Mesenchymal stem cell (in vitro differentiated cells and primary cell): ENCODE results near the gene TTC36.

Source experiments
- DNase-seq: peaks from one replicate; pipeline ENCODE4 v3.0.0-alpha.2; 2013
- H2AFZ ChIP-seq: one replicate; pipeline ENCODE4 v1.6.1; 2013; ENCODE audit warnings: low read depth, mild to moderate bottlenecking, control low read depth, inconsistent platforms, low read length, moderate library complexity
- H2AK5ac ChIP-seq: 2 replicates; pipeline ENCODE4 v1.6.1; 2013; ENCODE audit warnings: low read length, moderate library complexity, mild to moderate bottlenecking, inconsistent platforms; ENCODE audit not compliant: severe bottlenecking
- H2BK120ac ChIP-seq: one replicate; pipeline ENCODE4 v1.6.1; 2013; ENCODE audit warnings: low read depth, mild to moderate bottlenecking, inconsistent platforms, low read length, moderate library complexity
- H2BK12ac ChIP-seq, 2 experiments: one replicate each; pipeline ENCODE4 v1.6.1; 2013; ENCODE audit warnings: inconsistent platforms in 2 of 2, low read length in 2 of 2, mild to moderate bottlenecking in 2 of 2, moderate library complexity in 2 of 2, control low read depth in 1 of 2
- H2BK15ac ChIP-seq: one replicate; pipeline ENCODE4 v1.6.1; 2013; ENCODE audit warnings: mild to moderate bottlenecking, low read depth, inconsistent platforms; ENCODE audit not compliant: poor library complexity, severe bottlenecking
- H2BK5ac ChIP-seq: 2 replicates; pipeline ENCODE4 v1.6.1; 2013; ENCODE audit warnings: low read depth, mild to moderate bottlenecking, low read length, control low read depth, inconsistent platforms; ENCODE audit not compliant: poor library complexity, severe bottlenecking
- H3K14ac ChIP-seq, 2 experiments: one replicate each; pipeline ENCODE4 v1.6.1; 2013; ENCODE audit warnings: inconsistent platforms in 2 of 2, low read length in 2 of 2, control low read depth in 1 of 2, mild to moderate bottlenecking in 1 of 2, moderate library complexity in 1 of 2
- H3K18ac ChIP-seq, 2 experiments: one replicate each; pipeline ENCODE4 v1.6.1; 2013; ENCODE audit warnings: inconsistent platforms in 2 of 2, low read length in 2 of 2, control low read depth in 1 of 2, low read depth in 1 of 2, mild to moderate bottlenecking in 1 of 2
- H3K23ac ChIP-seq, 2 experiments: one replicate each; pipeline ENCODE4 v1.6.1; 2013; ENCODE audit warnings: inconsistent platforms in 2 of 2, low read length in 2 of 2, mild to moderate bottlenecking in 2 of 2, moderate library complexity in 2 of 2, control low read depth in 1 of 2
- H3K27ac ChIP-seq: 2 replicates; pipeline ENCODE4 v1.5.1; 2013; ENCODE audit warnings: mild to moderate bottlenecking, moderate library complexity, low read length, control low read depth, inconsistent platforms; ENCODE audit not compliant: poor library complexity, severe bottlenecking
- H3K27me3 ChIP-seq, 2 experiments: 2 replicates each; pipeline versions ENCODE4 v1.6.1 to v1.7.0; 2013; ENCODE audit warnings: low read length in 2 of 2, mild to moderate bottlenecking in 2 of 2, moderate library complexity in 2 of 2, control low read depth in 1 of 2, inconsistent platforms in 1 of 2; ENCODE audit not compliant: control insufficient read depth in 1 of 2, insufficient read depth in 1 of 2
- H3K36me3 ChIP-seq, 2 experiments: 2 replicates each; pipeline versions ENCODE4 v1.6.1 to v1.7.0; 2013; ENCODE audit warnings: low read length in 2 of 2, control low read depth in 1 of 2, inconsistent platforms in 1 of 2, low read depth in 1 of 2, mild to moderate bottlenecking in 1 of 2; ENCODE audit not compliant: insufficient read depth in 2 of 2, control insufficient read depth in 1 of 2
- H3K4ac ChIP-seq, 2 experiments: one replicate each; pipeline ENCODE4 v1.6.1; 2013; ENCODE audit warnings: inconsistent platforms in 2 of 2, low read length in 2 of 2, mild to moderate bottlenecking in 2 of 2, moderate library complexity in 2 of 2, control low read depth in 1 of 2, low read depth in 1 of 2
- H3K4me1 ChIP-seq: 2 replicates; pipeline ENCODE4 v1.6.1; 2013; ENCODE audit warnings: low read depth, low read length, control low read depth; ENCODE audit not compliant: control insufficient read depth, insufficient read depth
- H3K4me2 ChIP-seq: 2 replicates; pipeline ENCODE4 v1.6.1; 2013; ENCODE audit warnings: low read length, mild to moderate bottlenecking, inconsistent platforms; ENCODE audit not compliant: poor library complexity, severe bottlenecking
- H3K4me3 ChIP-seq, 2 experiments: 2 replicates each; pipeline versions ENCODE4 v1.5.1 to v1.7.0; 2013; ENCODE audit warnings: low read length in 2 of 2, mild to moderate bottlenecking in 2 of 2, control low read depth in 1 of 2, low read depth in 1 of 2; ENCODE audit not compliant: insufficient read depth in 1 of 2
- H3K79me1 ChIP-seq: replicated peaks from 2 replicates; pipeline ENCODE4 v1.6.1; 2013; ENCODE audit warnings: mild to moderate bottlenecking, control low read depth, low read length, inconsistent platforms; ENCODE audit not compliant: poor library complexity, severe bottlenecking
- H3K9ac ChIP-seq: 2 replicates; pipeline ENCODE4 v1.7.0; 2013; ENCODE audit warnings: mild to moderate bottlenecking, low read length, moderate library complexity
- H3K9me3 ChIP-seq: 2 replicates; pipeline ENCODE4 v1.7.0; 2013; ENCODE audit warnings: mild to moderate bottlenecking, low read length; ENCODE audit not compliant: control insufficient read depth
- H4K8ac ChIP-seq: one replicate; pipeline ENCODE4 v1.6.1; 2013; ENCODE audit warnings: inconsistent platforms, mild to moderate bottlenecking, low read length, moderate library complexity
- H4K91ac ChIP-seq: one replicate; pipeline ENCODE4 v1.6.1; 2013; ENCODE audit warnings: mild to moderate bottlenecking, low read length, inconsistent platforms
- WGBS: methylation state at CpG from one replicate; pipeline ENCODE4 v1.1.7; 2013; ENCODE audit warnings: mixed read lengths; 5-methylcytosine and 5-hydroxymethylcytosine counted together

The TTC36 gene

DNA sequence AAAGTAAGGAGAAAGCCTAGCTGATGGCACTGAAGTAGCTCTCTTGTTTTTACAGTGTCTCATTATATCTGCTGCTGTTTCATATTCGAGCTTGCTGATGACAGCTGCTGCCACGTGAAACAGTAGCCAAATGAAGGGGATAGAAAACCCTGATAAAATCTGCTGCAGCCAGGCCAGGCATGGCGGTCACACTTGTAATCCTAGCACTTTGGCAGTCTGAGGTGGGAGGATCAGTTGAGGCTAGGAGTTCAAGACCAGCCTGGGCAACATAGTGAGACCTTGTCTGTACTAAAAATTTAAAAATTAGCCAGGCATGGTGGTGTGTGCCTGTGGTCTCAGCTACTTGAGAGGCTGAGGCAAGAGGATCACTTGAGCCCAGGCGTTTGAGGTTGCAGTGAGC, 25.1 kb downstream of the TTC36 start:
- no peak overlapping the region for H3K9ac ChIP-seq
- no peak overlapping the region for H3K4ac ChIP-seq
- no peaks in the 10 kb centered on the region for H3K27me3 ChIP-seq
- H3K9me3 ChIP-seq, result no peaks in the 10 kb centered on the region
- H4K91ac ChIP-seq, result no peak overlapping the region
- no peak overlapping the region for H2AK5ac ChIP-seq
- no peak overlapping the region for H3K18ac ChIP-seq
- H3K14ac ChIP-seq, result no peak overlapping the region
- H3K4me1 ChIP-seq, result no peaks in the 10 kb centered on the region
- H4K8ac ChIP-seq, result no peak overlapping the region
- H2BK15ac ChIP-seq, result no peak overlapping the region
- DNase-seq, result no peak
- no peak overlapping the region for H3K23ac ChIP-seq
- H3K36me3 ChIP-seq, result peaks cover 34 to 64% of the 10 kb centered on the region in 2 experiments
- H2BK12ac ChIP-seq, result no peak overlapping the region
- no peak overlapping the region for H3K4me3 ChIP-seq
- no peak overlapping the region for H2BK120ac ChIP-seq
- no peak overlapping the region for H2AFZ ChIP-seq
- 98% methylated on average over 4 of the region's 4 CpGs for WGBS
- H3K27ac ChIP-seq, result no peak overlapping the region
- H3K4me2 ChIP-seq, result no peak overlapping the region
- no peak overlapping the region for H2BK5ac ChIP-seq
- H3K79me1 ChIP-seq, result no peaks in the 10 kb centered on the region

DNA sequence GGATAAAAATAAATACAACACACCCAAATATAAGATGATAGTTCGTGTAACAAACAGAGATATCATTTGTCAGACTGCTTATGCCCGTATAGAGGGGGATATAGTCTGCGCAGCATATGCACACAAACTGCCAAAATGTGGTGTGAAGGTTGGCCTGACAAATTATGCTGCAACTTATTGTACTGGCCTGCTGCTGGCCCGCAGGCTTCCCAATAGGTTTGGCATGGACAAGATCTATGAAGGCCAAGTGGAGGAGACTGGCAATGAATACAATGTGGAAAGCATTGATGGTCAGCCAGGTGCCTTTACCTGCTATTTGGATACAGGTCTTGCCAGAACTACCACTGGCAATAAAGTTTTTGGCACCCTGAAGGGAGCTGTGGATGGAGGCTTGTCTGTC, 33.5 kb downstream of the TTC36 start:
- H3K9me3 ChIP-seq, result no peaks in the 10 kb centered on the region
- H2BK15ac ChIP-seq, result no peak overlapping the region
- H3K4ac ChIP-seq, result no peak overlapping the region
- H2BK5ac ChIP-seq, result no peak overlapping the region
- H3K36me3 ChIP-seq, result peaks cover 14 to 50% of the 10 kb centered on the region in 2 experiments
- no peaks in the 10 kb centered on the region for H3K27me3 ChIP-seq
- no peak overlapping the region for H2AFZ ChIP-seq
- no peak overlapping the region for H3K23ac ChIP-seq
- no peak overlapping the region for H3K18ac ChIP-seq
- no peak overlapping the region for H2BK120ac ChIP-seq
- H4K91ac ChIP-seq, result no peak overlapping the region
- no peak overlapping the region for H4K8ac ChIP-seq
- no peak overlapping the region for H2AK5ac ChIP-seq
- no peak overlapping the region for H3K4me2 ChIP-seq
- H2BK12ac ChIP-seq, result no peak overlapping the region
- no peak overlapping the region for H3K14ac ChIP-seq
- peaks cover 10% of the 10 kb centered on the region for H3K79me1 ChIP-seq
- H3K4me1 ChIP-seq, result peaks cover 2% of the 10 kb centered on the region
- DNase-seq, result no peak
- no peak overlapping the region for H3K4me3 ChIP-seq
- WGBS, result 83% methylated on average over 4 of the region's 4 CpGs
- no peak overlapping the region for H3K27ac ChIP-seq
- no peak overlapping the region for H3K9ac ChIP-seq

DNA sequence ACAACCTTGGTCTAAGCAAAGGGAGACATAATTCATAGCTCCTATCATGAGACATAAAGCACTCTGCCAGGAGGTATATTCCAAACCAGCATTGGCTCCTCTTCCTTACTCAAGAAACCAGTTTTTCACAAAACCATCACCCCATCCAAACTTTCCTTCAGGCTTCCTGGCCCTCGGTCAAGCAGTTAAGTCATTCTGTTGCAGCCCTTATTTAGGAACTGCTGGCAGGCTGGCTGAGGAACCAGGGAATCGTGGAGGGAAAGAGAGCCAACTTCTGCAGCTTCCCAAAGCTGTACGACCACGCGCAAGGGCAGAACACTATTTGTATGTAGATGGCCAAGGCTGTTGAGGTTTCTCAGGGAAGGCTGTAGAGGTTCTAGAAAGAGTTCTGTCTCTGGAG, 37.8 kb downstream of the TTC36 start:
- Histone ChIP-seq H2BK120ac (no peak overlapping the region), H3K36me3 (peaks cover 2 to 22% of the 10 kb centered on the region in 2 experiments), H3K23ac (no peak overlapping the region), H2BK15ac (no peak overlapping the region), H3K4me1 (peaks cover 2% of the 10 kb centered on the region), H2BK12ac (no peak overlapping the region), H3K4me2 (no peak overlapping the region), H3K27ac (no peak overlapping the region), H4K8ac (no peak overlapping the region), H2AFZ (no peak overlapping the region), H3K14ac (no peak overlapping the region), H3K79me1 (peaks cover 10% of the 10 kb centered on the region), H4K91ac (no peak overlapping the region), H3K9me3 (no peaks in the 10 kb centered on the region), H2AK5ac (peak overlapping the region; percentile 35), H2BK5ac (no peak overlapping the region), H3K4me3 (peak overlapping the region in 1 of 2 experiments; percentile 81), H3K18ac (no peak overlapping the region), H3K4ac (no peak overlapping the region), H3K27me3 (no peaks in the 10 kb centered on the region), H3K9ac (peak overlapping the region; percentile 93)
- 66% methylated on average over 3 of the region's 5 CpGs for WGBS
- DNase-seq, result no peak

DNA sequence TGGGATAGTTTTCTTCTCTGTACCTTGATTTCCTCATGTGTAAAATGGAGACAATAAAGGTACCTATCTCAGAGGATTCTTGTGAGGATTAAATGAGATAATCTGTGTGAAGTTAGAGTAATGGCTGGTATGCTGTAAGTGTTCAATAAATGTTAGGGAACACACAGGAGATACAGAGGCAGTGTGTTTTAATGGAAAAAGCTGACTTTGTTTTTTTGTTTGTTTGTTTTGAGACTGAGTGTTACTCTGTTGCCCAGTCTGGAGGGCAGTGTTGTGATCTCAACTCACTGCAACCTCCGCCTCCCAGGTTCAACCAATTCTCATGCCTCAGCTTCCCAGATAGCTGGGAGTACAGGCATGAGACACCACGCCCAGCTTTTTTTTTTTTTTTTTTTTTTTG, 42.4 kb downstream of the TTC36 start:
- Histone ChIP-seq H2BK5ac (no peak overlapping the region), H3K27ac (no peak overlapping the region), H3K36me3 (peaks cover 0 to 6% of the 10 kb centered on the region in 2 experiments), H3K9ac (no peak overlapping the region), H2BK12ac (no peak overlapping the region), H4K8ac (no peak overlapping the region), H2BK120ac (no peak overlapping the region), H3K79me1 (peaks cover 4% of the 10 kb centered on the region), H3K18ac (no peak overlapping the region), H3K14ac (no peak overlapping the region), H4K91ac (no peak overlapping the region), H3K23ac (no peak overlapping the region), H2AFZ (no peak overlapping the region), H3K9me3 (no peaks in the 10 kb centered on the region), H3K4me1 (peaks cover 5% of the 10 kb centered on the region), H3K4me2 (no peak overlapping the region), H2BK15ac (no peak overlapping the region), H2AK5ac (no peak overlapping the region), H3K4me3 (no peak overlapping the region), H3K27me3 (no peaks in the 10 kb centered on the region), H3K4ac (no peak overlapping the region)
- 79% methylated on average over 2 of the region's 2 CpGs for WGBS
- DNase-seq, result no peak
